GM19043 (cell line): ENCODE data around the gene ABCB9.
"Not testable (repeated sequence)": the region's sequence is repeated elsewhere in the genome, so short reads cannot be mapped to it uniquely, and the experiment has no call there.

Source experiments
- ATAC-seq: cut with Tn5 transposase; IDR thresholded peaks from one replicate; pipeline ENCODE4 v1.9.1; 2021; ENCODE audit warnings: low read depth; ENCODE audit not compliant: unreplicated experiment

Gene ABCB9

GRCh38 chr12:122903693-122904034 lies 62.6 kb downstream of the ABCB9 start:
- ATAC-seq = no peak

- no peak for ATAC-seq
These were observed 63.2 kb downstream of the ABCB9 start for GRCh38 chr12:122902854-122903692.

- ATAC-seq = no peak
These were observed 66.4 kb downstream of the ABCB9 start for GRCh38 chr12:122899887-122900286.

- ATAC-seq = no peak
These were observed 69.6 kb downstream of the ABCB9 start for GRCh38 chr12:122896662-122897061.

- no peak for ATAC-seq
These were observed 70.3 kb downstream of the ABCB9 start, which contains the start of gene VPS37B for GRCh38 chr12:122895704-122896636. Gene VPS37B (minus strand): TSS chr12:122896124. CDS start chr12:122896062, 62 bp downstream.

GRCh38 chr12:122895320-122895703 lies 71.0 kb downstream of the ABCB9 start:
- no peak for ATAC-seq

GRCh38 chr12:122894193-122895121 lies 71.8 kb downstream of the ABCB9 start:
- ATAC-seq = no peak

- ATAC-seq = no peak
These were observed 72.8 kb downstream of the ABCB9 start for GRCh38 chr12:122893208-122894153.

GRCh38 chr12:122892724-122893123 lies 73.5 kb downstream of the ABCB9 start:
- ATAC-seq = not testable (repeated sequence)

- ATAC-seq = no peak
These were observed 74.4 kb downstream of the ABCB9 start for GRCh38 chr12:122891661-122892525.

- ATAC-seq = no peak
These were observed 76.3 kb downstream of the ABCB9 start for GRCh38 chr12:122889761-122890520.

- ATAC-seq = no peak
These were observed 78.0 kb downstream of the ABCB9 start for GRCh38 chr12:122888232-122888752.

GRCh38 chr12:122887819-122888212 lies 78.4 kb downstream of the ABCB9 start:
- ATAC-seq = peak; percentile 22

- ATAC-seq = peak; percentile 71
These were observed 79.1 kb downstream of the ABCB9 start for GRCh38 chr12:122886851-122887818.

- ATAC-seq = no peak
These were observed 80.1 kb downstream of the ABCB9 start for GRCh38 chr12:122886161-122886560.

- no peak for ATAC-seq
These were observed 81.4 kb downstream of the ABCB9 start for GRCh38 chr12:122884860-122885259.
